HL-60 (cell line): ENCODE results near the gene MICB.
"Not testable (repeated sequence)": the region's sequence is repeated elsewhere in the genome, so short reads cannot be mapped to it uniquely, and the experiment has no call there.

Source experiments
- DNase-seq, 2 experiments: peaks; one replicate each; pipeline ENCODE4 v3.0.0-alpha.2; 2010 to 2020; ENCODE audit warnings: low read depth in 1 of 2, low spot score in 1 of 2
- H3K27ac ChIP-seq: fragments of 250-450 bp; sonication (Bioruptor Pico); replicated peaks from 2 replicates; pipeline ENCODE4 v1.5.1; 2020; ENCODE audit warnings: mild to moderate bottlenecking, moderate library complexity
- H3K27me3 ChIP-seq: fragments of 250-450 bp; sonication (Bioruptor Pico); 2 replicates; pipeline ENCODE4 v1.5.1; 2021; ENCODE audit warnings: mild to moderate bottlenecking, moderate library complexity; ENCODE audit not compliant: insufficient read depth, poor library complexity, severe bottlenecking
- H3K4me3 ChIP-seq: replicated peaks from 2 replicates; pipeline ENCODE4 v1.5.1; 2011; ENCODE audit warnings: mild to moderate bottlenecking, control low read depth, low read length; ENCODE audit not compliant: insufficient read depth
- GABPA ChIP-seq: IDR thresholded peaks from 2 replicates; pipeline ENCODE4 v1.6.1; 2012; ENCODE audit warnings: low read depth
- POLR2AphosphoS5 ChIP-seq: IDR thresholded peaks from 2 replicates; pipeline ENCODE4 v1.6.1; 2012; ENCODE audit warnings: low read depth
- SPI1 ChIP-seq: IDR thresholded peaks from 2 replicates; pipeline ENCODE4 v1.6.1; 2012; ENCODE audit warnings: low read depth, mild to moderate bottlenecking, borderline replicate concordance
- TF ChIP-seq, protein P1 (sequence below): IDR thresholded peaks from one replicate; pipeline ENCODE4 v1.5.1; 2011; ENCODE audit warnings: low read length, control low read depth, inconsistent platforms; ENCODE audit not compliant: insufficient read depth
- TF ChIP-seq, protein P2 (sequence below): IDR thresholded peaks from 2 replicates; pipeline ENCODE4 v1.6.1; 2012; ENCODE audit warnings: low read depth; ENCODE audit not compliant: insufficient replicate concordance

Gene MICB

DNA sequence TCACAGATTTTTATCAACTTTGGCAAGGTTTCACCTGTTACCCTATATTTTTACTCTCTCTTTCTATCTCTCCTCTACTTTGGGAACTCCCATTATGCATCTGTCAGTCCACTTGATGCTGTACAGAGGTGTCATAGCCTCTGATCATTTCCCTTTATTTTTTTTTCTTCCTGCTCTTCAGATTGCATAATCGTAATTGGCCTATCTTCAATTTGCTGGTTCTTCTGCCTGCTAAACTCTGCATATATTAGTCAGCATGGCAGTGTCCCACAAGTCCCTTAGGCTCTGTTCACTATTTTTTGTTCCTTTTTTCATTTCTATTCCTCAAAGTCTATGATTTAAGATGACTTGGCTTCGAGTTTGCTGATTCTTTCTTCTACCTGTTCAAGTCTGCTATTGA, 44.7 kb upstream of the MICB start:
- no peak overlapping the region for H3K27ac ChIP-seq
- no peaks in the 10 kb centered on the region for H3K27me3 ChIP-seq
- no peak overlapping the region for H3K4me3 ChIP-seq
- TF ChIP-seq GABPA, result no peak
- TF ChIP-seq, protein P1, sequence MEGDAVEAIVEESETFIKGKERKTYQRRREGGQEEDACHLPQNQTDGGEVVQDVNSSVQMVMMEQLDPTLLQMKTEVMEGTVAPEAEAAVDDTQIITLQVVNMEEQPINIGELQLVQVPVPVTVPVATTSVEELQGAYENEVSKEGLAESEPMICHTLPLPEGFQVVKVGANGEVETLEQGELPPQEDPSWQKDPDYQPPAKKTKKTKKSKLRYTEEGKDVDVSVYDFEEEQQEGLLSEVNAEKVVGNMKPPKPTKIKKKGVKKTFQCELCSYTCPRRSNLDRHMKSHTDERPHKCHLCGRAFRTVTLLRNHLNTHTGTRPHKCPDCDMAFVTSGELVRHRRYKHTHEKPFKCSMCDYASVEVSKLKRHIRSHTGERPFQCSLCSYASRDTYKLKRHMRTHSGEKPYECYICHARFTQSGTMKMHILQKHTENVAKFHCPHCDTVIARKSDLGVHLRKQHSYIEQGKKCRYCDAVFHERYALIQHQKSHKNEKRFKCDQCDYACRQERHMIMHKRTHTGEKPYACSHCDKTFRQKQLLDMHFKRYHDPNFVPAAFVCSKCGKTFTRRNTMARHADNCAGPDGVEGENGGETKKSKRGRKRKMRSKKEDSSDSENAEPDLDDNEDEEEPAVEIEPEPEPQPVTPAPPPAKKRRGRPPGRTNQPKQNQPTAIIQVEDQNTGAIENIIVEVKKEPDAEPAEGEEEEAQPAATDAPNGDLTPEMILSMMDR, result no peak
- TF ChIP-seq, protein P2, sequence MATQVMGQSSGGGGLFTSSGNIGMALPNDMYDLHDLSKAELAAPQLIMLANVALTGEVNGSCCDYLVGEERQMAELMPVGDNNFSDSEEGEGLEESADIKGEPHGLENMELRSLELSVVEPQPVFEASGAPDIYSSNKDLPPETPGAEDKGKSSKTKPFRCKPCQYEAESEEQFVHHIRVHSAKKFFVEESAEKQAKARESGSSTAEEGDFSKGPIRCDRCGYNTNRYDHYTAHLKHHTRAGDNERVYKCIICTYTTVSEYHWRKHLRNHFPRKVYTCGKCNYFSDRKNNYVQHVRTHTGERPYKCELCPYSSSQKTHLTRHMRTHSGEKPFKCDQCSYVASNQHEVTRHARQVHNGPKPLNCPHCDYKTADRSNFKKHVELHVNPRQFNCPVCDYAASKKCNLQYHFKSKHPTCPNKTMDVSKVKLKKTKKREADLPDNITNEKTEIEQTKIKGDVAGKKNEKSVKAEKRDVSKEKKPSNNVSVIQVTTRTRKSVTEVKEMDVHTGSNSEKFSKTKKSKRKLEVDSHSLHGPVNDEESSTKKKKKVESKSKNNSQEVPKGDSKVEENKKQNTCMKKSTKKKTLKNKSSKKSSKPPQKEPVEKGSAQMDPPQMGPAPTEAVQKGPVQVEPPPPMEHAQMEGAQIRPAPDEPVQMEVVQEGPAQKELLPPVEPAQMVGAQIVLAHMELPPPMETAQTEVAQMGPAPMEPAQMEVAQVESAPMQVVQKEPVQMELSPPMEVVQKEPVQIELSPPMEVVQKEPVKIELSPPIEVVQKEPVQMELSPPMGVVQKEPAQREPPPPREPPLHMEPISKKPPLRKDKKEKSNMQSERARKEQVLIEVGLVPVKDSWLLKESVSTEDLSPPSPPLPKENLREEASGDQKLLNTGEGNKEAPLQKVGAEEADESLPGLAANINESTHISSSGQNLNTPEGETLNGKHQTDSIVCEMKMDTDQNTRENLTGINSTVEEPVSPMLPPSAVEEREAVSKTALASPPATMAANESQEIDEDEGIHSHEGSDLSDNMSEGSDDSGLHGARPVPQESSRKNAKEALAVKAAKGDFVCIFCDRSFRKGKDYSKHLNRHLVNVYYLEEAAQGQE, result no peak
- no peak for TF ChIP-seq SPI1
- no peak for TF ChIP-seq POLR2AphosphoS5
- DNase-seq, result peak; percentile 34 to 58

DNA sequence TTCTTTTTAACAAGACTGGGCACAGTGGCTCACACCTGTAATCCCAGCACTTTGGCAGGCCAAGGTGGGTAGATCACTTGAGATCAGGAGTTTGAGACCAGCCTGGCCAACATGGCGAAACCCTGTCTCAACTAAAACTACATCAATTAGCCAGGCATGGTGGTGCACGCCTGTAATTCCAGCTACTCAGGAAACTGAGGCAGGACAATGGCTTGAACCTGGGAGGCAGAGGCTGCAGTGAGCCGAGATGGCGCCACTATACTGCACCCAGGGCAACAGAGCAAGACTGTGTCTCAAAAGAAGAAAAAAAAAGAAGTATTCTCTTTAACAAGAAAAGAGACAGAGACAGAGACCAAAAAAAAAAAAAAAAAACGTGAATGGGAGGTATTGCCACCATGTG, 38.1 kb upstream of the MICB start:
- not testable (repeated sequence) for H3K4me3 ChIP-seq, H3K27ac ChIP-seq, DNase-seq
- peaks cover 13% of the 10 kb centered on the region for H3K27me3 ChIP-seq

DNA sequence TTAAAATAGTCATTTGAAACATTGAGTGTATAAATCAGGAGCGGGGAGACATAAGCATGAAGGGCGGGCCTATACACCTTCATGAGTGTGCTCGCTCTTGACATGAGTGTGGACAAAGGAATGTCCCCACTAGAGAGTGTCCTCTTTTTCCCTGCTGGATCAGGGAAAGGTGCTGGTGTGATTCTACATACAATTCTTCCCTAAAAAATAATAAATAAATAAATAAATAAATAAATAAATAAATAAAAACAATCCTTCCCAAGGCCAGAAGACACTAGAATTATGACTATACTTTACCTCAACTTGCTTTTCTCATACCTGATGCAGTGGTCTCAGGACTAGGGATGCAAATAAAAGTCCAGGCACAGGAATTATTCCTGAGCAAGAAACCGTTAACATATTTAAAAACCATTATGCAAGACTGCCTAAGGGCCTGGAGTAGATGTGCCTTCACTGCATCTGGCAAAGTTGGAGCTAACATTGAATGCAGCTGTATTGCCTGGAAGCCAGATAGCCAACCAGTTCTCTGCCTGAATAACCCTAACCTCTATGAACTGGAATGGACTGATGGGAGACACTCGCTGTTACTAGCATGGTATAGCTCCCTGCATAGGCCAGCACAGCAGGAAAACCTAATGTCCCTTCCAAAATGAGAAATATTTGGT, 37.5 kb upstream of the MICB start:
- TF ChIP-seq, protein P1, result no peak
- TF ChIP-seq, protein P2, result no peak
- TF ChIP-seq POLR2AphosphoS5 (no peak), SPI1 (no peak), GABPA (no peak)
- peaks cover 13% of the 10 kb centered on the region for H3K27me3 ChIP-seq
- H3K4me3 ChIP-seq, result no peak overlapping the region
- DNase-seq, result no peak
- H3K27ac ChIP-seq, result no peak overlapping the region

DNA sequence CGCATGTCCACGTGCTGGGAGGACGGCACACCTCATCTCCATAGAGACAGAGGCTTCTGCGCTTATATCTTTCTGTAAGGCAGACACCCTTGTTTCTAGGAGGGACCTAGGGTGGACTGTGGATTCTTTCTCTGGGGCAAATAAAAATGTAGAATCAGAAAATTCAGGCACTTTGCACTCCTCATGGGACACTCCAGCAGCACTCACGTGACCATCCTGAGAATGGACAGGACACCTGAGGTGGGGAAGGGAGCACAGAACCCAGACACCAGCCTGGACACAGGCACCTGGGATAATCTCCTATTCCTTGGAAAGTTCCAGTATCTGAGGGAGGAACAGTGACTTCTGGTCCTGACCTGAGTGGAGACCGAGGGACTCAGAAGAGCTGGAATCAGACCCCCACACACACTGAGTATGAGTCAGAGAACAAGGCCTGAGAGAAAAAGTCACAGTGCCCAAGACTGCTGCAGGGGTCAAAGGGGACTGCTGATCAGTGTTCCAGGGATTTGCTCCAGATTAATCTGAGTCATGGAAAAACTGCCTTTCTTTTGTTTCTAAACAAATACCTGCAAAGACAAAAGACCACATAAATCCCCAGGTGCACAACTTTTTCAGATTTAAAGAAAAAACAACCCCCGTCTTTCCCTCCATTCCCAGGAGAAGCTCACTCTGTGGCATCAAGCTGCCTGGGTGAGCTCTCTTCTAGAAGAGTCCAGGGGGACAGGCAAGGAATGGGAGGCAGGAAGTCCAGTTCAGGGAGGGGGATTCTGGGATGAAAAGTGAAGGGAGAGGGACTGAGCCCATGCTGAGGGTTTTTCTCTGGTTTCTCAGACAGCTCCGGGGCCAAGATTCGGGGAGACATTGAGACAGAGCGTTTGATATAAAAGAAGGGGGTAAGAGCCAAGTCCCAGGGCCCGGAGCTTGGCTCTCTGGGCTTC, 35.6 kb upstream of the MICB start:
- Histone ChIP-seq H3K4me3 (no peak overlapping the region), H3K27ac (no peak overlapping the region)
- DNase-seq, result no peak

More for the DNA sequence above, 35.6 kb upstream of the MICB start:
- H3K27me3 ChIP-seq, result peaks cover 13% of the 10 kb centered on the region
- TF ChIP-seq SPI1 (no peak), GABPA (no peak), POLR2AphosphoS5 (no peak)
- TF ChIP-seq, protein P1, result no peak
- TF ChIP-seq, protein P2, result no peak
